Smooth muscle cell (in vitro differentiated cells): ENCODE data around the gene LDB2. TPM values are rescaled to one million over a fixed set of nuclear protein-coding genes. Genes with fewer than 3 reads are reported as not detected.

Source experiments
- DNase-seq: peaks from one replicate; lab custom pipeline; 2025; ENCODE audit not compliant: unreplicated experiment; lab: John Stamatoyannopoulos, UW
- H2AFZ ChIP-seq: fragments of 200-600 bp; sonication (generic); 2 replicates; pipeline ENCODE4 v1.6.0; 2016; ENCODE audit warnings: antibody characterized with exemption, low read depth, mild to moderate bottlenecking
- H3F3A ChIP-seq: fragments of 200-600 bp; sonication (generic); 2 replicates; pipeline ENCODE4 v1.6.0; 2017; ENCODE audit warnings: antibody characterized with exemption, low read depth
- H3K27ac ChIP-seq: fragments of 200-600 bp; sonication (generic); 2 replicates; pipeline ENCODE4 v1.5.1; 2016; ENCODE audit warnings: low read depth, mild to moderate bottlenecking
- H3K27me3 ChIP-seq: fragments of 200-600 bp; sonication (generic); 2 replicates; pipeline ENCODE4 v1.6.1; 2016; ENCODE audit warnings: low read depth, mild to moderate bottlenecking
- H3K36me3 ChIP-seq: fragments of 200-600 bp; sonication (generic); 2 replicates; pipeline ENCODE4 v1.5.1; 2016; ENCODE audit warnings: low read depth
- H3K4me1 ChIP-seq: fragments of 200-600 bp; sonication (generic); 2 replicates; pipeline ENCODE4 v1.5.1; 2016; ENCODE audit warnings: low read depth
- H3K4me2 ChIP-seq: fragments of 200-600 bp; sonication (generic); 2 replicates; pipeline ENCODE4 v1.6.0; 2016; ENCODE audit warnings: mild to moderate bottlenecking
- H3K4me3 ChIP-seq: fragments of 200-600 bp; sonication (generic); 2 replicates; pipeline ENCODE4 v1.5.1; 2016; ENCODE audit warnings: mild to moderate bottlenecking
- H3K79me2 ChIP-seq: fragments of 200-600 bp; sonication (generic); 2 replicates; pipeline ENCODE4 v1.6.0; 2016; ENCODE audit warnings: low read depth, mild to moderate bottlenecking
- H3K9ac ChIP-seq: fragments of 200-600 bp; sonication (generic); 2 replicates; pipeline ENCODE4 v1.6.0; 2016; ENCODE audit warnings: low read depth
- H3K9me3 ChIP-seq: fragments of 200-600 bp; sonication (generic); replicated peaks from 2 replicates; pipeline ENCODE4 v1.5.1; 2016; ENCODE audit warnings: low read depth
- H4K20me1 ChIP-seq: fragments of 200-600 bp; sonication (generic); 2 replicates; pipeline ENCODE4 v1.6.0; 2016; ENCODE audit warnings: low read depth
- WGBS: methylation state at CpG from one replicate; pipeline ENCODE4 v1.1.7; 2016; ENCODE audit warnings: low lambda C conversion rate; 5-methylcytosine and 5-hydroxymethylcytosine counted together
- polyA plus RNA-seq: library from polyadenylated mRNA; unstranded; fragments of >200 nt; fragmentation: Nextera tagmentation; extraction: Ambion mirVana; gene quantifications from 2 replicates; pipeline ENCODE4 v1.2.1, GENCODE V29; 2016
- total RNA-seq: library from RNA; depleted of rRNA; stranded (reverse); fragments of >200 nt; gene quantifications from 2 replicates; pipeline ENCODE4 v1.2.3, GENCODE V29; 2014
- TF ChIP-seq, protein P1 (sequence below): fragments of 200-600 bp; sonication (generic); IDR thresholded peaks from 2 replicates; pipeline ENCODE4 v1.5.1; 2017; ENCODE audit warnings: borderline replicate concordance, mild to moderate bottlenecking, antibody characterized with exemption; ENCODE audit not compliant: insufficient read depth, poor library complexity, severe bottlenecking

Gene LDB2
- total and polyA plus RNA-seq, 2 experiments from 2014 or later: 30.6 to 61.5 TPM

DNA sequence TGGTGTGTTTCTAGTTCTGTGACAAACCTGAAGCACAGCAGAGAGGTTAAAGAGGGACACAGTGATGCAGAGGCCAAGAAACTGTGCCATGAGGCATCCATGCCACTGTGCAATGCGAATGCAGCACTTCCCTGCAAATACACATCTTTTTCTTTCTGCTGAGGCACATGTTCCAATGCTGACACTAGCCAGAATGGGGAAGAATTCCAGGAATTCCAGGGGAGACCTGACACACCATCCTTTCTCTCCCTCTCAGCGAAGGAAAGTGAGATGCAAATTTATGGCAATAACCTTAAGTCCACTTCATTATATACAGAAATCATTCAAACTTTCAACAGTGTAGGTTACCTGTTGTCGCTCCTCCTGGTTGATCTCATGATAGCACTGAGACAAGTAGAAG lies 204.8 kb downstream of the LDB2 start:
- Histone ChIP-seq H4K20me1 (no peaks in the 10 kb centered on the region), H3K27me3 (no peaks in the 10 kb centered on the region), H3K9ac (no peak overlapping the region), H3F3A (no peaks in the 10 kb centered on the region), H3K79me2 (no peaks in the 10 kb centered on the region), H2AFZ (no peak overlapping the region), H3K4me2 (no peak overlapping the region), H3K27ac (no peak overlapping the region), H3K9me3 (no peaks in the 10 kb centered on the region), H3K36me3 (no peaks in the 10 kb centered on the region), H3K4me1 (no peaks in the 10 kb centered on the region), H3K4me3 (no peak overlapping the region)
- DNase-seq: no peak
- TF ChIP-seq, protein P1, sequence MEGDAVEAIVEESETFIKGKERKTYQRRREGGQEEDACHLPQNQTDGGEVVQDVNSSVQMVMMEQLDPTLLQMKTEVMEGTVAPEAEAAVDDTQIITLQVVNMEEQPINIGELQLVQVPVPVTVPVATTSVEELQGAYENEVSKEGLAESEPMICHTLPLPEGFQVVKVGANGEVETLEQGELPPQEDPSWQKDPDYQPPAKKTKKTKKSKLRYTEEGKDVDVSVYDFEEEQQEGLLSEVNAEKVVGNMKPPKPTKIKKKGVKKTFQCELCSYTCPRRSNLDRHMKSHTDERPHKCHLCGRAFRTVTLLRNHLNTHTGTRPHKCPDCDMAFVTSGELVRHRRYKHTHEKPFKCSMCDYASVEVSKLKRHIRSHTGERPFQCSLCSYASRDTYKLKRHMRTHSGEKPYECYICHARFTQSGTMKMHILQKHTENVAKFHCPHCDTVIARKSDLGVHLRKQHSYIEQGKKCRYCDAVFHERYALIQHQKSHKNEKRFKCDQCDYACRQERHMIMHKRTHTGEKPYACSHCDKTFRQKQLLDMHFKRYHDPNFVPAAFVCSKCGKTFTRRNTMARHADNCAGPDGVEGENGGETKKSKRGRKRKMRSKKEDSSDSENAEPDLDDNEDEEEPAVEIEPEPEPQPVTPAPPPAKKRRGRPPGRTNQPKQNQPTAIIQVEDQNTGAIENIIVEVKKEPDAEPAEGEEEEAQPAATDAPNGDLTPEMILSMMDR: no peak
- WGBS: 88% methylated on average over 3 of the region's 3 CpGs

DNA sequence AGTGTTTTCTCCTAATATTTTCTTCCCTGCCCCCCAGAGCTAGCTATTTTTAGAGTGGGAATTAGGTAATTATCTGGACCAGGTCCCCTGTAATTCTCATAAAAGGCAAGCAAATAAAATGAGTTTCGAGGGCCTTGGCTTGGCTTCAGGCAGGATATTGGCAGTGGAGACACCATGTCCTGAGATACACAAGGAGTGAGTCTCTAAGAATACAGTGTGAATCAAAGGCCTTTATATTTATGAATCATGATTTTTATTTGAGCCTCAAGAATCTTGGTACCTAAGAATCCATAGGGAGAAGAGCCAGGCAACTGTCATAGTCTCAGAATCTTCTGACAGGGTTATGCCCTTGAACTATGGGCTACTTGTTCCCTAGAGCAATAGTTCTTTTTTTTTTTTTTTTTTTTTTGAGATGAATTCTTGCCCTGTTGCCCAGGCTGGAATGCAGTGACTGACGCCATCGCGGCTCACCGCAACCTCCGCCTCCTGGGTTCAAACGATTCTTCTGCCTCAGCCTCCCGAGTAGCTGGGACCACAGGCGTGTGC lies 205.4 kb downstream of the LDB2 start:
- Histone ChIP-seq H3K27me3 (no peaks in the 10 kb centered on the region), H3K27ac (no peak overlapping the region), H4K20me1 (no peaks in the 10 kb centered on the region), H3K4me1 (no peaks in the 10 kb centered on the region), H3K4me2 (peak overlapping the region; percentile 33), H3K9ac (no peak overlapping the region), H3F3A (no peaks in the 10 kb centered on the region), H3K4me3 (no peak overlapping the region), H3K9me3 (no peaks in the 10 kb centered on the region), H3K36me3 (no peaks in the 10 kb centered on the region), H2AFZ (no peak overlapping the region), H3K79me2 (no peaks in the 10 kb centered on the region)
- 77% methylated on average over 9 of the region's 9 CpGs for WGBS
- TF ChIP-seq, protein P1: no peak
- DNase-seq: no peak

DNA sequence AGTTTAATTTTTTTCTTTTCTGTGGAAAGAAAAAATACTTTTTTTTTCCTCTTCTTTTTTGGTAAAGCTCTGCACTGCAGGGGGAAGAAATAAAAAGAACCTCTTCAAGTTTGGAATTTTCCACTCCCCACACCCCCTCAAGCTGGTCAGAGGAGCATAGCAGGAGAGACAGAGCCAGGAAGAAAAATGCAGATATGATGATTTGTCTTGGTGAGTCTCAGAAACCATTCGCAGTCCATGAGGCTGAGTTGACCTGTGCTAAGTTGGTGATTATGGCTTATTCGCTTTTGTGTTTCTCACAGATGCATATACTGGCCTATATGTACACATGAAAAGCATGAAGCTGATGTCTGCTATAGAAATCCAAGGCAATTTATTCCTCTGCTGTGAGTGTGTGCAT lies 205.9 kb downstream of the LDB2 start:
- no peaks in the 10 kb centered on the region for H3K9me3 ChIP-seq
- no peak overlapping the region for H2AFZ ChIP-seq
- H3K4me3 ChIP-seq: no peak overlapping the region
- DNase-seq: no peak
- 77% methylated on average over 2 of the region's 2 CpGs for WGBS
- no peak overlapping the region for H3K9ac ChIP-seq
- H3K27me3 ChIP-seq: no peaks in the 10 kb centered on the region
- no peaks in the 10 kb centered on the region for H3K79me2 ChIP-seq
- H3K27ac ChIP-seq: no peak overlapping the region
- H3F3A ChIP-seq: no peaks in the 10 kb centered on the region
- H3K4me2 ChIP-seq: peak overlapping the region; percentile 33
- no peaks in the 10 kb centered on the region for H4K20me1 ChIP-seq
- no peaks in the 10 kb centered on the region for H3K36me3 ChIP-seq
- TF ChIP-seq, protein P1: no peak
- H3K4me1 ChIP-seq: no peaks in the 10 kb centered on the region

DNA sequence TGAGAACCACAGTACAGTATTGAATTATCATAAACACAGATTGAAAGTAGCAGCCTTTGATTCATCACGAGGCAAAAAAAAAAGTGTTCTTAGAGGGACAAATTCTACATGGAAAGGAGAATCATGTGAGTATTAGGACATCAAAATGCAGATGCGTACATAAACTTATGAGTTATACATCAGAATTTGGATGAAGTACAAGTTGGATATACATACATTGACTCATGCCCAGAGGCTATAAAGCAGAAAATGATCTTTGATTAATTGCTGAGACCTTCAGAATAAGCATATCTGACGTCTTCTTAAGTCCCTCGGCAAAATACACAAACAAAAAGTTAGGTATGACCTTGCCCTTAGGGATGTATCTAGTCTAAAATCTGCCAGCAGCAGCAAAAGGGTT lies 206.4 kb downstream of the LDB2 start:
- H3K27ac ChIP-seq: no peak overlapping the region

More for the DNA sequence above, 206.4 kb downstream of the LDB2 start:
- WGBS: 87% methylated on average over 4 of the region's 4 CpGs
- Histone ChIP-seq H3K4me1 (no peaks in the 10 kb centered on the region), H3K4me2 (no peak overlapping the region), H4K20me1 (no peaks in the 10 kb centered on the region), H3K9me3 (no peaks in the 10 kb centered on the region), H3K79me2 (no peaks in the 10 kb centered on the region), H3F3A (no peaks in the 10 kb centered on the region), H3K27me3 (no peaks in the 10 kb centered on the region), H2AFZ (no peak overlapping the region), H3K4me3 (no peak overlapping the region), H3K9ac (no peak overlapping the region), H3K36me3 (no peaks in the 10 kb centered on the region)
- no peak for DNase-seq
- TF ChIP-seq, protein P1: no peak
